D721Med (cell line): Measurements from ENCODE around the gene MRPL55.
A peak's percentile ranks its signal among the peaks of the same experiment; 100 is the strongest.

Experiments
- DNase-seq: peaks from one replicate; pipeline ENCODE4 v3.0.0; 2011; ENCODE audit warnings: low spot score; ENCODE audit not compliant: insufficient read length
- FAIRE-seq: peaks from 2 replicates; lab custom pipeline; 2011; peaks lifted over from hg19 to GRCh38; lab: Jason Lieb, UNC
- TF ChIP-seq, protein P1 (sequence below): IDR thresholded peaks from 2 replicates; pipeline ENCODE4 v1.5.1; 2012; ENCODE audit warnings: mild to moderate bottlenecking, control low read depth; ENCODE audit not compliant: insufficient read depth; ENCODE audit errors: missing control alignments

MRPL55 gene

DNA sequence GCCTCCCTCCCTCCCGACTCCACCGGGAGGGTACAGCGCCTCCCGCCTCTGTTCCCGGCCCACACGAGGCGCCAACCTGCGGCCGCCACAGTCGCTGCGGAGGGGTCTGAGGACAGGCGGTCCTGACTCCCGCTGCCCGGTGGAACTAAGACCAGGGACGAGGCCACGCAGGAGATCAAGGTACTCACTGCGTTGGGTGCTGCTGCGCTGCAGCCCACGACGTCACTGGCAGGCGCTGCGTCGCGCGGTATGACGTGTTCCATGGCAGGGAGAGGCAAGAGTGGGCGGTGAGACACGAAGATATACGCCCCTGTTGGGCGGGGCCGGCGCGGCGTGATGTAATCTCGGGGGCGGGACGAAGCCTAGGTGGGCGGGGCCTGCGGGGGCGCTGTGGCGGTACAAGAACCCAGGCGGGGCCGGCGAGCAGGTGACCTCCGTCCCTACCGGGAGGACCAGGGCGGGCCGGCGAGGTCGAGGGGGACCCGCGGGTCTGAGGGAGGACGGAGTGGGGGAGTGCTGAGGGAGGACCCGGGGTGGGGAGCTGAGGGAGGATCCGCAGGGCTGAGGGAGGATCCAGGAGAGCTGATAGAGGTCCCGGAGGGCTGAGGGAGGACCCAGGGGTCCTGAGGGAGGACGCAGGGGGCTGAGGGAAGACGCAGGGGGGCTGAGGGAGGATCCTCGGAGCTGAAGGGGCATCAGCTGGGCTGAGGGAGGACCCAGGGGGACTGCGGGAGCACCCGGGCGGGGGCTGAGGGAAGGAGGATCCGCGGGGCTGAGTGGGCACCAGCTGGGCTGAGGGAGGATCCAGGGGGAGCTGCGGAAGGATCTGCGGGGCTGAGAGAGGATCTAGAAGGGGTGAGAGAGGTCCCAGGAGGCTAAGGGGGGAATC lies at the start of gene MRPL55:
TSS of gene MRPL55 (minus strand) at position 227 of the 889 bp plus-strand sequence. CDS start 1,039 bp downstream, outside the sequence.
- DNase-seq, result peak; percentile 100
- TF ChIP-seq, protein P1, sequence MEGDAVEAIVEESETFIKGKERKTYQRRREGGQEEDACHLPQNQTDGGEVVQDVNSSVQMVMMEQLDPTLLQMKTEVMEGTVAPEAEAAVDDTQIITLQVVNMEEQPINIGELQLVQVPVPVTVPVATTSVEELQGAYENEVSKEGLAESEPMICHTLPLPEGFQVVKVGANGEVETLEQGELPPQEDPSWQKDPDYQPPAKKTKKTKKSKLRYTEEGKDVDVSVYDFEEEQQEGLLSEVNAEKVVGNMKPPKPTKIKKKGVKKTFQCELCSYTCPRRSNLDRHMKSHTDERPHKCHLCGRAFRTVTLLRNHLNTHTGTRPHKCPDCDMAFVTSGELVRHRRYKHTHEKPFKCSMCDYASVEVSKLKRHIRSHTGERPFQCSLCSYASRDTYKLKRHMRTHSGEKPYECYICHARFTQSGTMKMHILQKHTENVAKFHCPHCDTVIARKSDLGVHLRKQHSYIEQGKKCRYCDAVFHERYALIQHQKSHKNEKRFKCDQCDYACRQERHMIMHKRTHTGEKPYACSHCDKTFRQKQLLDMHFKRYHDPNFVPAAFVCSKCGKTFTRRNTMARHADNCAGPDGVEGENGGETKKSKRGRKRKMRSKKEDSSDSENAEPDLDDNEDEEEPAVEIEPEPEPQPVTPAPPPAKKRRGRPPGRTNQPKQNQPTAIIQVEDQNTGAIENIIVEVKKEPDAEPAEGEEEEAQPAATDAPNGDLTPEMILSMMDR, result no peak
- FAIRE-seq, result no peak

DNA sequence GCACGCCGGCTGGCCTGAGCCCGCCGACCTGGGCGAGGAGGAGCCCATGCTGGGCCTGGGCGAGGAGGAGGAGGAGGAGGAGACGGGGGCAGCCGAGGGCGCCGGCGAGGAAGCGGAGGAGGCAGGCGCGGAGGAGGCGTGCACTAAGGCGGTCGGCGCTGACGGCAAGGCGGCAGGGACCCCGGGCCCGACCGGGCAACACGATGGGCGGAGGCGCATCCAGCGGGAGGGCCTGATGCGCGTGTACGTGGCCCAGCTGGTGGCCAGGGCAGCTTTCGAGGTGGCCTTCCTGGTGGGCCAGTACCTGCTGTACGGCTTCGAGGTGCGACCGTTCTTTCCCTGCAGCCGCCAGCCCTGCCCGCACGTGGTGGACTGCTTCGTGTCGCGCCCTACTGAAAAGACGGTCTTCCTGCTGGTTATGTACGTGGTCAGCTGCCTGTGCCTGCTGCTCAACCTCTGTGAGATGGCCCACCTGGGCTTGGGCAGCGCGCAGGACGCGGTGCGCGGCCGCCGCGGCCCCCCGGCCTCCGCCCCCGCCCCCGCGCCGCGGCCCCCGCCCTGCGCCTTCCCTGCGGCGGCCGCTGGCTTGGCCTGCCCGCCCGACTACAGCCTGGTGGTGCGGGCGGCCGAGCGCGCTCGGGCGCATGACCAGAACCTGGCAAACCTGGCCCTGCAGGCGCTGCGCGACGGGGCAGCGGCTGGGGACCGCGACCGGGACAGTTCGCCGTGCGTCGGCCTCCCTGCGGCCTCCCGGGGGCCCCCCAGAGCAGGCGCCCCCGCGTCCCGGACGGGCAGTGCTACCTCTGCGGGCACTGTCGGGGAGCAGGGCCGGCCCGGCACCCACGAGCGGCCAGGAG lies 49.3 kb upstream of the MRPL55 start:
- DNase-seq, result no peak
- no peak for FAIRE-seq
- TF ChIP-seq, protein P1, result no peak

GRCh38 chr1:228157729-228158126 lies 48.6 kb upstream of the MRPL55 start:
- TF ChIP-seq, protein P1, result no peak
- FAIRE-seq (no peak), DNase-seq (no peak)

DNA sequence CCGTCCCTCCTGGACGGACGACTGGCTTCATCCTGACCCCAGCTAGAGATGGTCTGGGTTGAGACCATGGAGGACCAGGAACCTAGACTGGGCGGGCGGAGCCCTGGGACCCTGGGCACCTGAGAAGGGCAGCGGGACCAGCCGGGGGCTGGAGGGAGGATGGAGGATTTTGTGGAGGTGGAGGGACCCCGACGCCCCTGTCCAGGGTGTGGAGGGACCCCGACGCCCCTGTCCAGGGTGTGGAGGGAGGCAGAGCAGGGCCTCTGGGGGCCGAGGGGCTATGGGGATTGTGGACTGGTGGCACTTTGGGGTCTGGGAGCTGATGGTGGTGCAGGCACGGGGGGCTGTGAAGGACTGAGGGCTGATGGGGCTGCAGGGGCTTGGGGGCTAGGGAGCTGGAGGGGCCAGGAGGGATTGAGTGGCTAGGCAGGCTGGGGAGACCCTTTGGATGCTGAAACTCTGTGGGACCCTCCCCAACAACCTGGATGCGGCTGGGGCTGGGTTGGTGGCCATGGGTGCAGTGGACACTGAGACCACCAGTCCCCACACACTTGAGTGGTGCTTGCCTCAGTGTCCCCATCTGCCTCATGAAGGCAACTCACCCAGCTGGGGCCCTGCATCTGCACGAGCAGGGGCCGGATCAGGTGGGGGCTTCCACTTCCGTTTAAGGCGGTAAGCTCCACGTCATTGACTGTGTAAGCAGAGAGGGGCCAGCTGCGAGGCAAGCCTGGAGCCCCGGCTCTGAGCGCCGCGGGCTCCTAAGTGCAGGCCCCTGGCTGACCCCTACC lies 48.0 kb upstream of the MRPL55 start:
- TF ChIP-seq, protein P1, result no peak
- DNase-seq, result no peak
- no peak for FAIRE-seq

- TF ChIP-seq, protein P1, result no peak
- DNase-seq (no peak), FAIRE-seq (no peak)
Measured at GRCh38 chr1:228156515-228156881, 47.4 kb upstream of the MRPL55 start.

DNA sequence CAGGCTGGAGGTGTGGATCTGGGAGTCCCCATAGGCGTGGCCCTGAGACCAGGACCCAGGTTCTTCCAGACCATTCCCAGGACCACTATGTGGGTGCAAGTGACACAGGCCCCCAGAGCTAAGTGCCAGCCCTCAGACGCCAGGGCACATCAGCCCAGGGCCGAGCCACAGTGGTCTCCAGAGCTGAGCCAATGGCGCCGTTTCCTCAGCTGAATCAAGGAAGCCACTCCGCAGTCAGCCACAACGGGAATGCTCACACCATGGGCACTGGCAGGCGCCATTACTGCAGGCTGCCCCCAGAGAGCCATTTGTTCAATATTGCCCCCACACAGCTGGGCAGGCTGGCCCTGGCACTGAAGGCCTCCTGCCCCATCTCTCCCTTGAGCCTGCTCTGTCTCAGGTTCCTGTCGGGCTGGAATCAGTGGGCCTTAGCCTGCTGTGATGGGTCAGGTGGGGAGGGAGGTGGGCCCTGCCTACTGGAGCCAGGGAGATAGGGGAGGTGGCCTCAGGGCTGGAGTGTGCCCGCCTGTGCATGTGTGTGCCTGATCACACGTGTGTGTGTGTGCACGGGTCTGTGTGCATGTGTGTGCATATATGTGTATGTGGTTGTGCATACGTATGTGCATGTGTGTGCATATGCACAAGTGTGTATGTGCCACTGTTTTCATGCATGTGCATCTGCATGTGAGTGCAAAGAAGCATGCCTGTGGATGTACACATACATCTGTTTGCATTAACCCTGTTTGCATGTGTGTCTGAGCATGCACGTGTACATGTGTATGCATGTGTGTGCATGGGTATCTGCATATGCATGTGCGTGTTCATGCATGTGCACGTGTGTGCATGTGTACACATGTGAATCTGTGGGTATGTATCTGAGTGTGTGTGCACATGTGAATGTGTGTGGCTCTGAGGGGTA lies 46.8 kb upstream of the MRPL55 start:
- DNase-seq (no peak), FAIRE-seq (no peak)

More for the DNA sequence above, 46.8 kb upstream of the MRPL55 start:
- TF ChIP-seq, protein P1, result no peak
